Gastrocnemius medialis (tissue), 4 donors: ENCODE data around the gene PET117.

Source experiments
- POLR2A ChIP-seq, 2 donors: fragments of 450-650 bp; IDR thresholded peaks; one replicate each; pipeline ENCODE4 v1.6.1; 2017; ENCODE audit warnings: antibody characterized with exemption in 2 of 2, mild to moderate bottlenecking in 2 of 2, moderate library complexity in 2 of 2
- TF ChIP-seq, protein P1 (sequence below), 5 experiments: fragments of 450-650 bp in 3 of 5; fragments of 200-600 bp in 2 of 5; sonication (generic) in 2 of 5; IDR thresholded peaks in 4 of 5; conservative IDR thresholded peaks in 1 of 5; 1 replicate in 4 of 5; 2 replicates in 1 of 5; pipeline ENCODE4 v1.5.1; 2016 to 2019; ENCODE audit warnings: antibody characterized with exemption in 5 of 5, mild to moderate bottlenecking in 3 of 5, moderate library complexity in 3 of 5

DNA sequence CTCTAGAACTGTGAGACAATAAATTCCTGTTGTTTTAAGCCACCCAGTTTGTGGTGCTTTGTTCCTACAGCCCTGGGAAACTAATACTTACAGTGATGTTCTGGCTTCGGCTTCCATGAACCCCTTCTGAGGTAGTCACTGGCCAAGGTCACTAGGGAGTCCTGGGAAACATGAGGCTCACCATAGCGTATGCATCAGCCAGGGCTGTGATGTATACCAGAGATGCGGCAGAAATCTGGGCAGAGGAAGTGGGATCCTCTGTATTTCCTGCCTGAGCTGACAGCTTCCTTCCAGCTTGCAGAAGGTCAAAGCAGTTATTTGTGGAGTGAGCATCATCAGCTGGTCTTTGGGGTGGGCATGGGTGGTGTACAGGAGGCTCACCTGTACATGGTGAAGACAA lies 27.9 kb downstream of the PET117 start:
- TF ChIP-seq, protein P1, sequence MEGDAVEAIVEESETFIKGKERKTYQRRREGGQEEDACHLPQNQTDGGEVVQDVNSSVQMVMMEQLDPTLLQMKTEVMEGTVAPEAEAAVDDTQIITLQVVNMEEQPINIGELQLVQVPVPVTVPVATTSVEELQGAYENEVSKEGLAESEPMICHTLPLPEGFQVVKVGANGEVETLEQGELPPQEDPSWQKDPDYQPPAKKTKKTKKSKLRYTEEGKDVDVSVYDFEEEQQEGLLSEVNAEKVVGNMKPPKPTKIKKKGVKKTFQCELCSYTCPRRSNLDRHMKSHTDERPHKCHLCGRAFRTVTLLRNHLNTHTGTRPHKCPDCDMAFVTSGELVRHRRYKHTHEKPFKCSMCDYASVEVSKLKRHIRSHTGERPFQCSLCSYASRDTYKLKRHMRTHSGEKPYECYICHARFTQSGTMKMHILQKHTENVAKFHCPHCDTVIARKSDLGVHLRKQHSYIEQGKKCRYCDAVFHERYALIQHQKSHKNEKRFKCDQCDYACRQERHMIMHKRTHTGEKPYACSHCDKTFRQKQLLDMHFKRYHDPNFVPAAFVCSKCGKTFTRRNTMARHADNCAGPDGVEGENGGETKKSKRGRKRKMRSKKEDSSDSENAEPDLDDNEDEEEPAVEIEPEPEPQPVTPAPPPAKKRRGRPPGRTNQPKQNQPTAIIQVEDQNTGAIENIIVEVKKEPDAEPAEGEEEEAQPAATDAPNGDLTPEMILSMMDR (IDR thresholded peaks at IDR 0.05 in 4 of 5, conservative IDR thresholded peaks at IDR 0.05 in 1 of 5): no peak
- TF ChIP-seq POLR2A (IDR thresholded peaks at IDR 0.05): no peak
